HCT116 (cell line): ENCODE data around the gene SLC6A7. TPM values are rescaled to one million over a fixed set of nuclear protein-coding genes. Genes with fewer than 3 reads are reported as not detected.

Experiments used
- ATAC-seq: fragments of 200-7000 bp; cut with Tn5 transposase; 2 replicates; pipeline ENCODE4 v1.9.1; 2020; ENCODE audit warnings: mild to moderate bottlenecking, moderate library complexity
- BruUV-seq: library from RNA; stranded (reverse); fragments of 400-500 nt; replicated peaks from 2 replicates; lab custom pipeline; 2021; lab: Mats Ljungman, UMichigan
- CTCF ChIA-PET: fragments of 300-600 bp; sonication (Branson Sonifier 250); formaldehyde crosslinking; loops from one replicate; lab custom pipeline; 2021; ENCODE audit warnings: antibody characterized with exemption; lab: Charles Lee
- POLR2A ChIA-PET: fragments of 300-600, 350-600 bp; sonication (Branson Sonifier 250); formaldehyde crosslinking; loops from one replicate; lab custom pipeline; 2021; ENCODE audit warnings: antibody characterized with exemption; lab: Charles Lee
- RAD21 ChIA-PET, 2 experiments: fragments of 300-600 bp; sonication (Branson Sonifier 250); formaldehyde crosslinking; loops; one replicate each; lab custom pipeline; 2023; ENCODE audit warnings: low total read pairs in 2 of 2; ENCODE audit not compliant: uncharacterized antibody in 2 of 2, unreplicated experiment in 2 of 2, low non-redundant PET in 1 of 2; lab: Charles Lee
- DNase-seq: peaks from one replicate; pipeline ENCODE4 v3.0.0-alpha.2; 2010; ENCODE audit warnings: low read depth, low spot score
- H2AFZ ChIP-seq: fragments of 200-600 bp; shearing (Covaris generic), sonication (generic); 2 replicates; pipeline ENCODE4 v1.6.1; 2017; ENCODE audit warnings: low read depth, mixed run types, mixed read lengths, antibody characterized with exemption, low read length; ENCODE audit not compliant: poor library complexity, severe bottlenecking
- H3K27ac ChIP-seq: 2 replicates; pipeline ENCODE4 v1.5.1; 2012; ENCODE audit warnings: low read depth, low read length
- H3K27me3 ChIP-seq: fragments of 200-600 bp; sonication (generic); 2 replicates; pipeline ENCODE4 v1.6.1; 2016; ENCODE audit warnings: mixed run types, low read length, mixed read lengths; ENCODE audit not compliant: insufficient read depth
- H3K36me3 ChIP-seq, 2 experiments: fragments of 200-500 bp in 1 of 2; fragments of 200-600 bp in 1 of 2; sonication (Bioruptor generic) in 1 of 2; sonication (generic) in 1 of 2; 2 replicates each; pipeline versions ENCODE4 v1.5.1 to v1.6.1; 2014 to 2016; ENCODE audit warnings: low read length in 2 of 2, inconsistent platforms in 1 of 2, mixed read lengths in 1 of 2, mixed run types in 1 of 2; ENCODE audit not compliant: insufficient read depth in 2 of 2, control insufficient read depth in 1 of 2
- H3K4me1 ChIP-seq, 2 experiments: fragments of 200-600 bp in 1 of 2; sonication (generic) in 1 of 2; 2 replicates each; pipeline versions ENCODE4 v1.5.1 to v1.6.1; 2012 to 2017; ENCODE audit warnings: low read length in 2 of 2, inconsistent platforms in 1 of 2, mild to moderate bottlenecking in 1 of 2, mixed read lengths in 1 of 2, mixed run types in 1 of 2, moderate library complexity in 1 of 2; ENCODE audit not compliant: insufficient read depth in 2 of 2, control insufficient read depth in 1 of 2
- H3K4me2 ChIP-seq: fragments of 200-600 bp; sonication (generic); 2 replicates; pipeline ENCODE4 v1.6.1; 2017; ENCODE audit warnings: mixed run types, low read length, mixed read lengths
- H3K4me3 ChIP-seq, 2 experiments: fragments of 200-600 bp in 1 of 2; sonication (generic) in 1 of 2; replicated peaks in 1 of 2; 2 replicates each; pipeline ENCODE4 v1.5.1; 2011 to 2016; ENCODE audit warnings: low read length in 2 of 2, control low read depth in 1 of 2, low read depth in 1 of 2, mild to moderate bottlenecking in 1 of 2, mixed read lengths in 1 of 2, mixed run types in 1 of 2
- H3K79me2 ChIP-seq: fragments of 200-600 bp; sonication (generic); 2 replicates; pipeline ENCODE4 v1.6.1; 2017; ENCODE audit warnings: mild to moderate bottlenecking, mixed run types, low read length, moderate library complexity, mixed read lengths; ENCODE audit not compliant: insufficient read depth
- H3K9ac ChIP-seq: fragments of 200-600 bp; sonication (generic); 2 replicates; pipeline ENCODE4 v1.6.1; 2016; ENCODE audit warnings: low read length, mixed read lengths
- H3K9me2 ChIP-seq: fragments of 200-600 bp; sonication (generic), shearing (Covaris generic); 2 replicates; pipeline ENCODE4 v1.6.1; 2017; ENCODE audit warnings: mixed run types, mild to moderate bottlenecking, moderate library complexity; ENCODE audit not compliant: insufficient read depth
- H3K9me3 ChIP-seq, 2 experiments: fragments of 200-500 bp in 1 of 2; fragments of 200-600 bp in 1 of 2; sonication (Bioruptor generic) in 1 of 2; sonication (generic) in 1 of 2; 2 replicates each; pipeline ENCODE4 v1.6.1; 2014 to 2017; ENCODE audit warnings: low read length in 2 of 2, mixed read lengths in 2 of 2, inconsistent platforms in 1 of 2, low read depth in 1 of 2, mild to moderate bottlenecking in 1 of 2, mixed run types in 1 of 2, moderate library complexity in 1 of 2; ENCODE audit not compliant: control insufficient read depth in 1 of 2, insufficient read depth in 1 of 2
- H4K20me1 ChIP-seq: fragments of 200-600 bp; sonication (generic), shearing (Covaris generic); 2 replicates; pipeline ENCODE4 v1.6.1; 2017; ENCODE audit warnings: mixed run types, mild to moderate bottlenecking, moderate library complexity; ENCODE audit not compliant: insufficient read depth
- ATF3 ChIP-seq: IDR thresholded peaks from 2 replicates; pipeline ENCODE4 v1.6.1; 2012
- CBX3 ChIP-seq: IDR thresholded peaks from 2 replicates; pipeline ENCODE4 v1.6.1; 2012; ENCODE audit warnings: low read depth
- EGR1 ChIP-seq: IDR thresholded peaks from 2 replicates; pipeline ENCODE4 v1.6.1; 2012; ENCODE audit warnings: low read depth
- EZH2phosphoT487 ChIP-seq: fragments of 200-600 bp; IDR thresholded peaks from 2 replicates; pipeline ENCODE4 v1.6.1; 2018; ENCODE audit warnings: antibody characterized with exemption, borderline replicate concordance
- JUND ChIP-seq: IDR thresholded peaks from 2 replicates; pipeline ENCODE4 v1.6.1; 2012
- POLR2A ChIP-seq: IDR thresholded peaks from 2 replicates; pipeline ENCODE4 v1.7.0; 2011; ENCODE audit warnings: borderline replicate concordance; ENCODE audit not compliant: insufficient read depth, insufficient read length; ENCODE audit errors: extremely low read depth
- POLR2AphosphoS5 ChIP-seq: IDR thresholded peaks from 2 replicates; pipeline ENCODE4 v1.6.1; 2011; ENCODE audit warnings: mild to moderate bottlenecking, low read depth, low read length, moderate library complexity
- SIN3A ChIP-seq: IDR thresholded peaks from 2 replicates; pipeline ENCODE4 v1.6.1; 2012; ENCODE audit warnings: low read depth
- SP1 ChIP-seq: IDR thresholded peaks from 2 replicates; pipeline ENCODE4 v1.6.1; 2012; ENCODE audit warnings: low read depth
- SRF ChIP-seq: IDR thresholded peaks from 2 replicates; pipeline ENCODE4 v1.6.1; 2012; ENCODE audit warnings: low read depth
- YY1 ChIP-seq: IDR thresholded peaks from 2 replicates; pipeline ENCODE4 v1.6.1; 2011; ENCODE audit warnings: low read length, low read depth, moderate library complexity, mild to moderate bottlenecking; ENCODE audit not compliant: insufficient replicate concordance; ENCODE audit errors: extremely low read depth
- ZFX ChIP-seq: fragments of 450-650 bp; IDR thresholded peaks from 2 replicates; pipeline ENCODE4 v1.6.1; 2017
- intact Hi-C: fragments of 100-400 bp; cut with micrococcal nuclease; formaldehyde crosslinking; loops from 2 replicates; pipeline ENCODE4 v1.10.0; 2022
- total RNA-seq: library from RNA; stranded (reverse); gene quantifications from one replicate; pipeline ENCODE4 v1.2.1, GENCODE V29; 2021; ENCODE audit not compliant: unreplicated experiment
- TF ChIP-seq, protein P1 (sequence below), 3 experiments: fragments of 200-600 bp in 1 of 3; sonication (generic) in 1 of 3; IDR thresholded peaks in 2 of 3; conservative IDR thresholded peaks in 1 of 3; 2 replicates each; pipeline ENCODE4 v1.5.1; 2012 to 2017; ENCODE audit warnings: low read depth in 2 of 3, low read length in 2 of 3, antibody characterized with exemption in 1 of 3, borderline replicate concordance in 1 of 3, control low read depth in 1 of 3, mild to moderate bottlenecking in 1 of 3, mixed read lengths in 1 of 3, mixed run types in 1 of 3, moderate library complexity in 1 of 3; ENCODE audit not compliant: insufficient read depth in 1 of 3

The SLC6A7 gene
- total RNA-seq, 1 experiment from 2014 or later = not detected

DNA sequence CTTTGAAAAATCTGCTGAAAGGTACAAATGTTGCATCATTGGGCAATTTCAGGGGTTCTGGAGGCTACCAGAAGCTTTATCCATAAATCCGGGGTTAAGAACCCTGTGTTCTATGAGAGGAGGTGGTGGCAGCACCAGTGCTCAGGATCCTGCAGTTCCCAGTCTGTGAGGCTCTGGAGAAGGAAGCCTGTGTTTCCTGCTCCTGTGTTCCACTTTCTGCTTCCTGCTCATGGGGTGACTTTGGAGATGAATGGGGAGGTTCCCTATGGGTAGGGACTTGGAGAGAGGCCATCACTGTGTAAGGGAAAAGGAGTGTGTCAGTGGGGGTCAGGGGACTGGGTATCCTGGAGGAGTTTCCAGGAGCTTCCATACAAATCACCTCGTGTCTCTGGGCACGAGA, 21.0 kb upstream of the SLC6A7 start:
- no peaks in the 10 kb centered on the region for H3K79me2 ChIP-seq
- no peak overlapping the region for H3K4me3 ChIP-seq
- ATAC-seq (no peak), DNase-seq (no peak)
- no peaks in the 10 kb centered on the region for H4K20me1 ChIP-seq
- H3K9me2 ChIP-seq = no peaks in the 10 kb centered on the region
- no peak overlapping the region for H3K4me2 ChIP-seq
- intact Hi-C loops = no loop called here
- no TSS peak for BruUV-seq
- peaks cover 9% of the 10 kb centered on the region for H3K27me3 ChIP-seq
- ChIA-PET RAD21 (no interaction called here), POLR2A (no interaction called here), CTCF (no interaction called here)
- no peak overlapping the region for H2AFZ ChIP-seq
- peaks cover 0 to under 1% of the 10 kb centered on the region in 2 experiments; a peak in 1 of 4 replicates for H3K4me1 ChIP-seq
- H3K27ac ChIP-seq = no peak overlapping the region
- H3K9me3 ChIP-seq = no peaks in the 10 kb centered on the region
- TF ChIP-seq EZH2phosphoT487 = no peak
- TF ChIP-seq SRF = no peak
- TF ChIP-seq SP1 = no peak
- TF ChIP-seq ZFX = no peak
- no peak for TF ChIP-seq YY1
- no peak for TF ChIP-seq POLR2AphosphoS5
- TF ChIP-seq ATF3 = no peak
- TF ChIP-seq SIN3A = no peak
- TF ChIP-seq, protein P1, sequence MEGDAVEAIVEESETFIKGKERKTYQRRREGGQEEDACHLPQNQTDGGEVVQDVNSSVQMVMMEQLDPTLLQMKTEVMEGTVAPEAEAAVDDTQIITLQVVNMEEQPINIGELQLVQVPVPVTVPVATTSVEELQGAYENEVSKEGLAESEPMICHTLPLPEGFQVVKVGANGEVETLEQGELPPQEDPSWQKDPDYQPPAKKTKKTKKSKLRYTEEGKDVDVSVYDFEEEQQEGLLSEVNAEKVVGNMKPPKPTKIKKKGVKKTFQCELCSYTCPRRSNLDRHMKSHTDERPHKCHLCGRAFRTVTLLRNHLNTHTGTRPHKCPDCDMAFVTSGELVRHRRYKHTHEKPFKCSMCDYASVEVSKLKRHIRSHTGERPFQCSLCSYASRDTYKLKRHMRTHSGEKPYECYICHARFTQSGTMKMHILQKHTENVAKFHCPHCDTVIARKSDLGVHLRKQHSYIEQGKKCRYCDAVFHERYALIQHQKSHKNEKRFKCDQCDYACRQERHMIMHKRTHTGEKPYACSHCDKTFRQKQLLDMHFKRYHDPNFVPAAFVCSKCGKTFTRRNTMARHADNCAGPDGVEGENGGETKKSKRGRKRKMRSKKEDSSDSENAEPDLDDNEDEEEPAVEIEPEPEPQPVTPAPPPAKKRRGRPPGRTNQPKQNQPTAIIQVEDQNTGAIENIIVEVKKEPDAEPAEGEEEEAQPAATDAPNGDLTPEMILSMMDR (IDR thresholded peaks at IDR 0.05 in 2 of 3, conservative IDR thresholded peaks at IDR 0.05 in 1 of 3; ENCODE audit: borderline replicate concordance in 1 of 3, insufficient read depth in 1 of 3, low read depth in 2 of 3, low read length in 2 of 3) = no peak
- no peak for TF ChIP-seq CBX3
- no peak for TF ChIP-seq EGR1
- no peak for TF ChIP-seq POLR2A
- no peak for TF ChIP-seq JUND
- H3K36me3 ChIP-seq = no peaks in the 10 kb centered on the region
- H3K9ac ChIP-seq = no peak overlapping the region
